GM21526 (cell line): Measurements from ENCODE around the gene ATXN10.
A peak's percentile ranks its signal among the peaks of the same experiment; 100 is the strongest.
"Not testable (repeated sequence)": the region's sequence is repeated elsewhere in the genome, so short reads cannot be mapped to it uniquely, and the experiment has no call there.

ENCODE experiments used
- ATAC-seq: cut with Tn5 transposase; IDR thresholded peaks from one replicate; pipeline ENCODE4 v1.9.1; 2021; ENCODE audit warnings: moderate library complexity; ENCODE audit not compliant: unreplicated experiment, low FRiP score

ATXN10 gene

DNA sequence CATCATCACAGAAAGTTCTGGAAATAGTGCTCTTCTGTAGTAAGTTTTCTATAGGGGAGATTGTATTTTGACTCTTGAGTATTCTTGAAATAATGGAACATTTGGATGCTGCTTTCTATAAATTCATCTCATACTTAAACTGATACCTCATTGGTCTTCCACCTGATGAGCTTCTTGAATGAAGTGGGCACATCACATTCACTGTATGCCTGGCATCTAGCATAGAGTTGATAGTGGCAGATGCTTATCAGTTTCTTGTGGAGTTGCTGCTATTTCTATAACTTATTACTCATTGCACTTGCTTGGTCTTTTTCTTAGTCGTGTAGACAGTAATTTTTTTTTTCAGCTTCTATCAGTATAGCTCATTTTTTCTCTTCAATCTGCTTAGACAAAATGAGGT, 5.4 kb downstream of the ATXN10 start:
- ATAC-seq, result no peak

DNA sequence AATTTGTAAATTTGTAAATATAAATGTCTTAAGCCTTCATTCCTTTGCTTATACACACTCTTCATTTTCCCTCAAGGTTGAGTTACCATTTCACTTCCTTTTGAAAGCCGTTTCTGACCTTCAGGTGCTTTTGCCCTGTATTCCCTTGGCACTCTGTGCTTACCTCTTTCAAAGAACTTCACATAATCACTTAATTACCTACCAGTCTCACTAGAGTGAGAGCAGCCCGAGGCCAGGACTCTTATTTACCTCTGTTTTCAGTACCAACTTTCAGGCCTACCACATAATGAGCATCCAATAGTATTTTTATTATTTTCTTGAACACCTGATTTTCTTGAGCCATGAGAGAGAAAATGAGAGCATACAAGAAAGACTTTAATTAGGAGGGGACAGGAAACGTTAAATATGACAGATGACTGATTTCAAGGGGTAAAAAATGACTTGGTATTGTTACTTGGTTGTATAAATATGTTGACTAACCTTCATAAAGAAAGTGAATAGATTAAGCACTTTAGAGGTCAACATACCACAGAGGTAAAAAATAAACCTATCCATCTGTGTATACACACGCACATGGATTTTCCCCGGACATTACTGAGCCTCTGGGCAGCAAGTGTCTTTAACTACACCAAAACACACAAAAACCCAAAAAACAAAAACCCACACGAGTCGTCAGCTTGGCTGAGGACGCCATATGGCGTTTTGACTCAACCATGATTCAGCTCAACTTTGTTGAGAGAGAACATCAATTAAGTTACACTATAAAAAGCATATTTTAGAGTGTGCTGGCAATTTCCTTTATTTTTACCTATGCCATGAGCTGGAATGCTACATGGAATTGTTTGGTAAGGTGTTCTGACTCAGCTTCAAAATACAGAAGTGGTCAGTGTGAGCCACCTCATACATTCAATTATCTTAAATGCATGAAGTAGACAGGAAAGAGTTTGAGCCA, 7.6 kb downstream of the ATXN10 start:
- no peak for ATAC-seq

DNA sequence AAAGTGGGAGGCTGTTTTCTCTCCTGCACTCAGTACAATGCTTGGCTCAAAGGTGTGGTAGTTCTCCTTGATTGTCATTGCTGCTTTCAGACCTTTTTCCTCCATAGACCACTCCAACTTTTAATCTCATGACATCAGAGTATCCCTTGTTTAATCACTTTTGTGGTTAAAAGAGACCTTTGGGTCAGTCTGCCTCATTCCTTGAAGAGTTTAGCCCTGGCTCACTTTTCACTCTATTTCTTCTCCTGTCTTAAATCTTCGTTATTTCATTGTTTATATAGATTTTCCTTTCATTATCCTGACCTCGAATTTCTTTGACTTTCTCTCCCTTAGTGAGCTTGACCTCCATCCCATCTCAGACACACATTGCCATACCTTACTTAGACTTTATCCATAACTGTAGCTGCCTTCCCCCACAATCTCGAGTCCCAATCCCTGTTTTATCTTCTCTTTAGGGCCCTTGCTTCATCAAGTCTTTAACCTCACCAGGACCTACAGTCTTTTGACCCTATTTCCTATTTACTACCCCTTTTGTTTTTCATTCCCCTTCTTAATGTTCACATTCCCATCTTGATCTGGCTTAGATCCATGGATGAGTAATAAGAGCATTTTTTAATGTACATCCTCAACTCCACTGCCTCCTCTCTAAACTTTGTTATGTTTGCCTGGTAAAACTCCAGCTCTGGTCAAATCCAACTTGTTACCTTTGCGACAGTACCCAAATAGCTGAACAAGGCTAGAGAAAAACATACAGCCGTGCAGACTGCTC, 9.5 kb downstream of the ATXN10 start:
- no peak for ATAC-seq

DNA sequence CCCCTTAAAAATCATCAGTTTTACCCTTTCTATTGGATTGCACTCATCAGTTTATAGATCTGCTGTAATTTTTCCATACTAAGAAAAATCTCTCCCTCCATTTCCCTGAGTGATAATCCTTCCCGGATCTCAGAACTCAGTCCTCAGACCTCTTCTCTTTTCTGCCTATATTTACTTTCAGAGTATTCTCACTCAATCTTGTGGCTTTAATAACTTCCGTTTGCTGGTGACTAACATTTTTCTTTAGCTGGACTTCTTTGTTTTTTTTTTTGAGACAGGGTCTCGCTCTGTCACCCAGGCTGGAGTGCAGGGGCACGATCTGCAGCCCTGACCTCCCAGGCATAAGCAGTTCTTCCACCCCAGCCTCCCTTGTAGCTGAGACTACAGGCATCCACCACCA, 10.4 kb downstream of the ATXN10 start:
- no peak for ATAC-seq

DNA sequence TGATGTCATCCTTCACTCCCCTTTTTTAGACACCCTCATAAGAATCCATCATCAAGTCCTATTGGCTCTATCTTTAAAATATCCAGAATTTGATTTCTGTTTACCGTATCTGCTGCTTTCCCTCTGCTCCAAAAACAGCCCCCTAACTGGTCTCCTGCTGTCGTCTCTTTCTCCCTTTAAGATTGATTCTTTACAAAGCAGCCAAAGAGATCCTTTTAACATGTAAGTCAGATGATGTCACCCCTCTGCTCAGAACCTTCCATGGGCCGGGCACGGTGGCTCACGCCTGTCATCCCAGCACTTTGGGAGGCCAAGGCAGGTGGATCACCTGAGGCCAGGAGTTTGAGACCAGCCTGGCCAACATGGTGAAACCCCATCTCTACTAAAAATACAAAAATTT, 11.1 kb downstream of the ATXN10 start:
- not testable (repeated sequence) for ATAC-seq

DNA sequence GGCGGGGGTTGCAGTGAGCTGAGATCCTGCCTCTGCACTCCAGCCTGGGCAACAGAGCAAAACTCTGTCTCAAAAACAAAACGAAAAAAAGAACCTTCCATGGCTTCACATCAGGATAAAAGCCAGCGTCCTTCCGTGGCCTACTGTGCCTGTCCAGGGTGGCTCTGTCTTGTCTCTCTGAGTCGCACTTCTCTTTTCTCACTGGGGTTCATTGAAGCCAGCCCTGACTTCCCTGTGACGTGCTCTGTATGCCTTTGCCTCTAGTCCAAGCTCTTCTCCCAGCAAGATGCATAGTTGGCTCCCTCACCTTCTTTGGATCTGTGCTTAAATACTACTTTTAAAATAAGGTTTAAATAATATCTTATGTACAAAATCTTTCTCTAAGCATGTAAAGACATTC, 11.6 kb downstream of the ATXN10 start:
- ATAC-seq, result no peak

DNA sequence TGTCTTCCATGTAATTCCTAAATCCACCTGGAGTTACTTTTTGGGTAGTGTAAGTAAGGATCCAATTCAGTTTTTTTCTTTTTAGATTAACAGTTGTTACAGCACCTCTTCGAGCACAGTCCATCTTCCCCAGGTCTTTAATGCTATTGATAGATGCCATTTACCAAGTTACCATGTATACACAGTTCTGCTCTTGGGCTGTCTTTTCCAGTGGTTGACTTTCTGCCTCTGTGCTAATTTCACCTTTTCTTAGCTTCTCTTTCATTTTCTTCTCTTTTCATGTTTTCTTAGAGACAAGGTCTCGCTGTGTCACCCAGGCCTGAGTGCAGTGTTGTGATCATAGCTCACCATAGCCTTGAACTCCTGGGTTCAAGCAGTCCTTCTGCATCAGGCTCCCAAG, 12.0 kb downstream of the ATXN10 start:
- no peak for ATAC-seq

DNA sequence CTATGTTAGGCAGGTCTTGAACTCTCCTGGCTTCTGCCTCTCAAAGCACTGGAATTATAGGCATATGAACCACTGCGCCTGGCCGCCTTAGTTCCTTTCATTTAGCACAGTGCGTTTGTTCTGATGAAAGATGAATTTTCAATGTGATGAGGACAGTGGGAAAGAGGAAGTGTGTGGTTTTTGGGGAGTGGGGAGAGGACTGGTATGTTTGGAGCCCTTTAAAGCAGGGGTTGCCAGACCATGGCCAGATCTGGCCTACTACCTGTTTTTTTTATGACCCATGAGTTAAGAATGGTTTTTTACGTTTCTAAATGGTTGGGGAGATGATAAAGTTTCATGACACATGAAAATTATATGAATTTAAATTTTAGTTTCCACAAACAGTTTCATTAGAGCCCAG, 12.5 kb downstream of the ATXN10 start:
- ATAC-seq, result no peak

DNA sequence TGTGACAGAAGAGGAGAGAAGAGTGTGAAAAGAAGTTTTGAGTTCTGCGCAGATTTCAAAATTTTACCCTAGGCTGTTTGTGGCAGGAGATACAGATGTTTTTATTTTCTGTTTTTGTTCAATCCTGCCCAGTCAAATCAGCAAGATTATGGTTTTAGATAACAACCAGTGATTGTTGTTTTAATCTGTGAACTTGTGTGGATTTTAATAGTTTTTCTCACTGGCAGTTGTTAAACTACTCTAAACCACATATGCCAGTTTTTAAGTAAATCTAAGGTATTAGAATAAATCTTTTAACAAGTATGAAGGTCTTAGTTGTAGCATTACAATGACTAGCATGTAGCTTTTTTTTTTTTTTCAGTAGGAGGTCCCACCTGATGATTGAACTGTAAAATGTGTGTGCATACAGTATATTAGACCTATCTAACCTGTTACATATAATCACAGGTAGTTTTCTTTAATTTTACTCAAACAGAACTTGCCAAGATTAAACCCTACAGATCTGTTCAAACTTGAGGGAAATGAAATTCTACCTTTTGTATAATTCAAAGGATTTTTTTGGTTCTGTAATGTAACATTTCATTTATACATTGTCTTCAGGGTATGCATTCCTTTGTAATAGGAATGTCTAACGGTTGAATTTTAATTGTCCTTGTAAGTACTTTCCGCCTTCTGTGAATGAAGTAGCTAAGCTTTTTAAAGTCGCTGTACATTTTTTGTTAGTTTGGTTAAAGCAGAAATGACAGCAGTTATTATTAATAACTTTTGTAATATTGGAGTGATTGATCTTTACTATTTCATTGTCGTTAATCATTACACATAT, 13.3 kb downstream of the ATXN10 start:
- ATAC-seq, result no peak

DNA sequence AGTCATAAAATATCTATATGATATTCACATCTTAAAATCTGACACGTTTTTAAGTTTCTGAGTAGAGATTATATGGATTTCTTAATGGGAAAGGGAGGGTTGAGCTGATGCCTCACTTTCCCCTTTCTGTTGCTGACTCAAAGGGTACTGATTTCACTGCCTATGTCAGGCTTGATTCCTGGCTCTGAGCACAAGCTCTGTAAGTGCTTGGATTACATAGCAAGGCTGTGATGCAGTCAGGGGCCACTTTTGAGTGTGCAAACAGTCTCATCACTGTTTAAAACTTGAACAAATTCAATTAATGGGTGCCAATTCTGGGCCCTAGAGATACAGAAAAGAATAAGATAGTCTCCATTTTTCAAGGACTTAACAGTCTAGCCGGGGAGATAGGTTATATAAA, 14.4 kb downstream of the ATXN10 start:
- ATAC-seq, result no peak

DNA sequence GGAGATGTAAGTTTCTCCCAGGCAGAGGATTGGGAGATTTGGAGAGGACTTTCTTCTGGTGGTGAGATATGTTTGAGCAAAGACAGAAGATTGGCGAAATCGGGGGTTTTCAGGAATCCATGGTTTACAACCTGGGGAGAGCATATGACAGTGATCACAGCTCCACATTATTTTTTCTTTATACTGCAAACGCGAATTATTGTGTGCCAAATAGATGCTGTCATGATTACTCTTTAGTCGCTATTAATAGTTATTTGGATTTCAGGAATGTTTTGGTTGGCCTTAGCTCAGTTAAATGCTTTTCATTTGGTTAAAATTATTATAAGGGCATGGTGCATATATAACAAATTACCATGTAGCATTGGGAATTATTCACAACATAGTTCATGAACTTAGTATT, 15.2 kb downstream of the ATXN10 start:
- ATAC-seq, result no peak

DNA sequence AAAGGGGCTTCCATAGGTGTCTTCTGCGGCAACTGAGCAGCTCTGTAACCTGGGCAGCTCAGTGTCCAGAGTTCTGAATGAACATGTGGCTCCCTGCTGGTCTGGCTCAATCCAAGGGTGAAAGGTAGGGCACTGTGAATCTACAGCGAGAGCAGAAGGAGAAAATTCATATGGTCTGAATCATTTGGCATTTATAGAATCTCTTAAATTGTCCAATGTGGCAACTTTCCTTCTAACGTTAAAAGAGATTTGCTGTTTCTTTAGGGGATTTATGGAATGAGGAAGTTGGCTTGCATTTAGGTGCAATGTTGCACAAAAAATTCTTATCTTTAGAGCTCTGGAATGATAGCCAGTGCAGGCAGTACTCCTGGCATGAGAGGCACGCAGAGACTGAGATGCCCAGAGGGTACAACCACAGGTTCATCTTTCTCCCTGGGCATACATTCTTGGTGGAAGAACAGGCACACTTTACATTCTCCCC, 17.0 kb downstream of the ATXN10 start:
- no peak for ATAC-seq

DNA sequence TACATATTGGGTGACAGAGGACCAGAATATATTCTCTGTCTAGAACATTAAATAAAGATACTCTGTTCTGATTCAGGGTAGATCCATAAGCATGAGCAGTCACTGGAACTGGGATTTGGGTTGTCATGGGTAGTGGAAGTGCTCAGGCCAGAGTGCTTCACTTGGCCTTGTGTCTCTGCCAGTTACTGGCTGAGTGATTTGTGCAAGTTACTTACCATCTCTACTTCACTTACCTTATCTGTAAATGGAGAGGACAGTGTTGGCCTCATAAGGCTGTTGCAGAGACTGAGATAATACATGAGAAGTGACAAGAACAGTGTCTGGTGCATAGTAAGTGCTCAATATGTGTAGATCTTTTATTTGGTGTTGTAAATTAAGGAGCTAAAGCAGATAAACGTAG, 17.6 kb downstream of the ATXN10 start:
- no peak for ATAC-seq

DNA sequence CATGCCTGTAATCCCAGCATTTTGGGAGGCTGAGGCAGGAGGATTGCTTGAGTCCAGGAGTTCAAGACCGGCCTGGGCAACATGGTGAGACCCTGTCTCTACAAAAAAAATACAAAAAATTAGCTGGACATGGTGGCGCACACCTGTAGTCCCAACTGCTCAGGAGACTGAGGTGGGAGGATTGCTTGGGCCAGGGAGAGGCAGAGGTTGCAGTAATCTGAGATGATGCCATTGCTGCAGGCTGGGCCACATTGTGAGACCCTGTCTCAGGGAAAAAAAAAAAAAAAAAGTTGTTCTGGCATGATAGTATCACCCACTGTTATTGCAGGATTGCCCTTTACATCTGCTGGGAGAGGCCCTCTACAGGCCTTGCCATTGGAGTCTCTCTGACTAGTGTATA, 18.4 kb downstream of the ATXN10 start:
- no peak for ATAC-seq

DNA sequence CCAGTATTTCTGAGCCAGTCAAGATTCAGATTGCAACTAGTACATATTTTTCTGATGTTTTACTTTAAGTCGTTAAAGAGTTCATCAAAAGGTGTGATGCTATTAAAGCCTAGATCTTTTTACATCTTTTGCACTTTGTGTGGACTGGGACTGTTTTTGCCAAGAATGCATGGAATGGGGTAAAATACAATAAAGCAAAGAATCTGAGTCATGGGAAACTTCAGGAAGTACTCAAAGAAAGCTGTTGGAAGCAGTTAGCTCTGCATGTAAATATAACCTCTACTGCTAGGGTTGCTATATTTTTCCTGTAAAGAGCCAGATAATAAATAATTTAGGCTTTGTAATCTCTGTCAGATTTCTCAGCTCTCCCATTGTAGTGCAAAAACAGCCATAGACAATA, 20.9 kb downstream of the ATXN10 start:
- ATAC-seq, result no peak

DNA sequence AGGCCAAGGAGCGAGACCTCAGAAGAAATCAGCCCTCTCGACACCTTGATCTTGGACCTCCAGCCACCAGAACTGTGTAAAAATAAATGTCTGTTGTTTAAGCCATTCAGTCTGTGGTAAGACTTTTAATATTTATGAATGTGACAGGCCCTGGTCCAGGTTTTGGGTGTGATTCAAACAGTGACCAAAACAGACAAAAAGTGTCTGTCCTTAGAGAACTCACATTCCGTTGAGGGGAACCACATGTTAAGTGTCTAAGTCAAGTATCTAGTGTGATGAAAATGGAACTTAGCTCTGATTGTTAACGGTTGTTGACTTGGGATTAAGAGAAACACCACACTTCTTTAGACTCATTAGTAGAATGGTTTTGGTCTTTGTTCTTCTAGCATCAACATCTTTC, 22.2 kb downstream of the ATXN10 start:
- ATAC-seq, result no peak

DNA sequence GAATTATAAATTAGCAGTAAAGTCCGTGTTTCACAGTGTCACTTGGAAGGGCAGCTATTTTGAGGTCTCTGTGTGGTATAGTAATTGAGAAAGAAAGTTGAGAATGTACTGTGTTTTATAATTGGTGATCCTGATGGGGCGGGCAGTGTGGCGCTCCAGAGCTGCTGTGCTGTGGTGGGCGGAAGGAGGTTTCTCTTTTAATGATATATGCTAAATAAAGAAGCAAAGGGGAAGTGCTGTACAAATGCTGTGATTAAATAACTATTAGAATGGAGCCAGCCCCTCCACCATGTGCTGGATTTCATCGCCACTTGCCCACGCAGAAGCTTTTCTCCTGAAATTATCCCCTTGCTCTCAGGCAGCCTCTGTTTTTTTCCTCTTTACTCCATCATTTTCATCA, 24.6 kb downstream of the ATXN10 start:
- ATAC-seq, result peak; percentile 52

DNA sequence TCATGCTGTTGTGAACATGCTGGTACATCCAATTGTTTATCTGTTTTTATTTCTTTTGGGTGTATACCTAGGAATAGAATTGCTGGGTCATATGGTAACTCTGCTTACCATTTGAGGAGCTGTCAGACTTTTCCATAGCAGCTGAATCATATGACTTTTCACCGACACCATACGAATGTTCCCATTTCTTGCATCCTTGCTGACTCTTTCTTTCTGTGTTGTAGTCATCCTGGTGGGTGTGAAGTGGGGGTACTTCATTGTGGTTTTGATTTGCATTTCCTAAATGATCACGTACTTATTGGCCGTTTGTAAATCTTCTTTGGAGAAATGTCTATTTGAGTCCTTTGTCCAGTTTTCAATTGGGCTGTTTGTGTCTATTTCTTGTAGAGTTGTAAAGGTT, 26.5 kb downstream of the ATXN10 start:
- no peak for ATAC-seq

DNA sequence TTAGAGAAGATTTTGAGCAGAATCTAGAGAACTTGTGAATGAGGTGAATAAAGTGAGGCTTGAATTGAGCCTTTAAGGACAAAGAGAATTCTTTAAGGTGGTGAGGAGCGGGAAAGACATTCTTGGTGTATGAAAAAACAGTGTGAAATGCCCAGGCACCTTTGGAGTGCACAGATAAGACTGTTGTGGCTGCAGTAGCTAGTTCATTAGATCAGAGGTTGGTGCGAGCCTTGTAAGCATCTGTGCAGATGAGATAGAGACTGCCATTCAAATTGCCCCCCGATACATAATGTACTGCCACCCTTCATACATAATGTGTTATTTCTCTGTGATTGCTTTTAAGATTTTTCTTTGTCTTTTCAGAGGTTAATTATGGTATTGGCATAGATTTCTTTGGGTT, 31.3 kb downstream of the ATXN10 start:
- ATAC-seq, result no peak

DNA sequence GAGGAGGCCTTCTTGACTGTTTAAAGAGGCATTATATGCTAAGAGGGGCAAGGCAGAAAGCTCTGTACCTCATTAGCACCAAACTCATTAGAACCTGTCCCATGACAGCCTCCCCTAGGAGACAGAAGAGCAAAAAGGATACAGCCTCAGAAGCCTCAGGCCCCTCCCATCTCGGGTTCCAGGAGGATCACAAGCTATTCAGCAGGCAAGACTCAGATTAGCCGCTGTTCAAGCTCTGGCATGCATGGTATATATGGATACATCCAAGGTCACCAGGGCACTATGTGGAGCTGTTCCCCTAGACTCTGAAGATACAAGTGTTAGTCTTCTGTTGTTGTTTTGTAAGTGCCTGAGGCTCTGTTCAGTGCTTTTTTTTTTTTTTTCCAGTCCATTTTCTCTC, 32.1 kb downstream of the ATXN10 start:
- no peak for ATAC-seq

DNA sequence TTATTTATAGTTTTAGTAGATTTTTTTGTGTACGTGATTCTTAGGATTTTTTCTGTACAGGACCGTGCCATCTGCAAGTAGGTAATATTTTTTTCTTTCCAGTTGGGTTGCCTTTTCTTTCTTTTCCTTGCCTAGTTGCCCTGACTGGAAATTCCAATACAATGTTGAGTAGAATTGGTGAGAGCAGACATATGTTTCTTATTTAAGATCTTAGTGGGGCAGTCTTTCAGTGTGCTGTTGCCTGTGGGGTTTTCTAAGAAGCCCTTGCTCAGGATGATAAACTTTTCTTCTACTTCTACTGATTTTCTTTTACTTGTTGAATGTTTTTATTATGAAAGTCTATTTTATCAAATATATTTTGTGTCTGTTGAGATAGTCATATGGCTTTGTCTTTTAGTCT, 33.0 kb downstream of the ATXN10 start:
- ATAC-seq, result no peak
